OCI-LY1 (cell line): ENCODE measurements around the gene PLEKHD1.

Experiments used
- H2AFZ ChIP-seq: fragments of 200-600 bp; sonication (generic), shearing (Covaris generic); 2 replicates; pipeline ENCODE4 v1.6.0; 2014; ENCODE audit warnings: antibody characterized with exemption, mild to moderate bottlenecking, low read length
- H3F3A ChIP-seq: fragments of 200-600 bp; sonication (generic), shearing (Covaris generic); 2 replicates; pipeline ENCODE4 v1.6.0; 2014; ENCODE audit warnings: mild to moderate bottlenecking, antibody characterized with exemption, low read length, moderate library complexity; ENCODE audit not compliant: insufficient read depth
- H3K27ac ChIP-seq: fragments of 200-600 bp; sonication (generic); 2 replicates; pipeline ENCODE4 v1.5.1; 2014; ENCODE audit warnings: low read length, mixed run types, mild to moderate bottlenecking, low read depth; ENCODE audit not compliant: poor library complexity, severe bottlenecking
- H3K27me3 ChIP-seq: fragments of 200-600 bp; sonication (generic); 2 replicates; pipeline ENCODE4 v1.6.0; 2014; ENCODE audit warnings: antibody characterized with exemption, mild to moderate bottlenecking, low read length, moderate library complexity; ENCODE audit not compliant: insufficient read depth
- H3K36me3 ChIP-seq: fragments of 200-600 bp; sonication (generic); 2 replicates; pipeline ENCODE4 v1.6.1; 2014; ENCODE audit warnings: mild to moderate bottlenecking, antibody characterized with exemption, low read length, moderate library complexity, mixed read lengths; ENCODE audit not compliant: insufficient read depth
- H3K4me1 ChIP-seq: fragments of 200-600 bp; sonication (generic); 2 replicates; pipeline ENCODE4 v1.5.1; 2014; ENCODE audit warnings: mild to moderate bottlenecking, low read length, moderate library complexity; ENCODE audit not compliant: insufficient read depth, severe bottlenecking
- H3K4me2 ChIP-seq: fragments of 200-600 bp; sonication (generic), shearing (Covaris generic); 2 replicates; pipeline ENCODE4 v1.6.1; 2014; ENCODE audit warnings: low read length
- H3K4me3 ChIP-seq: fragments of 200-600 bp; sonication (generic); 2 replicates; pipeline ENCODE4 v1.5.1; 2014; ENCODE audit warnings: low read length, low read depth, mild to moderate bottlenecking, mixed read lengths; ENCODE audit not compliant: poor library complexity, severe bottlenecking
- H3K79me2 ChIP-seq: fragments of 200-600 bp; shearing (Covaris generic); 2 replicates; pipeline ENCODE4 v1.6.1; 2016; ENCODE audit warnings: mixed run types, low read length, mixed read lengths; ENCODE audit not compliant: insufficient read depth
- H3K9ac ChIP-seq: fragments of 200-600 bp; sonication (generic), shearing (Covaris generic); 2 replicates; pipeline ENCODE4 v1.6.1; 2014; ENCODE audit warnings: mild to moderate bottlenecking, low read length, mixed read lengths
- H3K9me2 ChIP-seq: fragments of 200-600 bp; sonication (generic), shearing (Covaris generic); 2 replicates; pipeline ENCODE4 v1.6.1; 2014; ENCODE audit warnings: low read depth, mild to moderate bottlenecking, low read length, mixed read lengths
- H3K9me3 ChIP-seq: fragments of 200-600 bp; shearing (Covaris generic); 2 replicates; pipeline ENCODE4 v1.6.1; 2014; ENCODE audit warnings: low read length, mixed read lengths
- H4K20me1 ChIP-seq: fragments of 200-600 bp; sonication (generic), shearing (Covaris generic); 2 replicates; pipeline ENCODE4 v1.6.0; 2016; ENCODE audit warnings: mild to moderate bottlenecking, low read length; ENCODE audit not compliant: insufficient read depth
- CTCF ChIP-seq: fragments of 200-600 bp; sonication (generic), shearing (Covaris generic); IDR thresholded peaks from 2 replicates; pipeline ENCODE4 v1.5.1; 2017; ENCODE audit warnings: mild to moderate bottlenecking, antibody characterized with exemption, low read length, moderate library complexity, mixed read lengths
- EZH2 ChIP-seq: fragments of 200-600 bp; sonication (generic), shearing (Covaris generic); IDR thresholded peaks from 2 replicates; pipeline ENCODE4 v1.8.0; 2017; ENCODE audit warnings: borderline replicate concordance, mixed run types, mild to moderate bottlenecking, antibody characterized with exemption, low read length, moderate library complexity, mixed read lengths

Gene PLEKHD1

GRCh38 chr14:69528143-69528542 is 43.6 kb downstream of the PLEKHD1 start:
- peaks cover 2% of the 10 kb centered on the region for H3K27me3 ChIP-seq
- H3K4me3 ChIP-seq = no peak overlapping the region
- H3K9me3 ChIP-seq = no peaks in the 10 kb centered on the region
- H3K36me3 ChIP-seq = no peaks in the 10 kb centered on the region
- H3K4me1 ChIP-seq = no peaks in the 10 kb centered on the region
- H4K20me1 ChIP-seq = no peaks in the 10 kb centered on the region
- no peak for TF ChIP-seq EZH2
- TF ChIP-seq CTCF = no peak
- H3K79me2 ChIP-seq = no peaks in the 10 kb centered on the region
- H2AFZ ChIP-seq = no peak overlapping the region
- H3F3A ChIP-seq = no peaks in the 10 kb centered on the region
- no peak overlapping the region for H3K27ac ChIP-seq
- H3K4me2 ChIP-seq = no peak overlapping the region
- H3K9ac ChIP-seq = no peak overlapping the region
- no peaks in the 10 kb centered on the region for H3K9me2 ChIP-seq

GRCh38 chr14:69528930-69529329 is 44.4 kb downstream of the PLEKHD1 start:
- no peak for TF ChIP-seq EZH2
- no peak for TF ChIP-seq CTCF
- Histone ChIP-seq H3K4me1 (no peaks in the 10 kb centered on the region), H3K9me2 (no peaks in the 10 kb centered on the region), H2AFZ (no peak overlapping the region), H3K27ac (no peak overlapping the region), H3K9me3 (no peaks in the 10 kb centered on the region), H3K79me2 (no peaks in the 10 kb centered on the region), H4K20me1 (no peaks in the 10 kb centered on the region), H3K36me3 (no peaks in the 10 kb centered on the region), H3K27me3 (peaks cover 7% of the 10 kb centered on the region), H3K9ac (no peak overlapping the region), H3F3A (no peaks in the 10 kb centered on the region), H3K4me3 (no peak overlapping the region), H3K4me2 (no peak overlapping the region)

GRCh38 chr14:69529563-69529962 is 45.0 kb downstream of the PLEKHD1 start:
- H3K4me3 ChIP-seq = no peak overlapping the region
- H3K9ac ChIP-seq = no peak overlapping the region
- H2AFZ ChIP-seq = no peak overlapping the region
- no peaks in the 10 kb centered on the region for H3K9me3 ChIP-seq
- no peaks in the 10 kb centered on the region for H3K9me2 ChIP-seq
- no peaks in the 10 kb centered on the region for H4K20me1 ChIP-seq
- H3K27me3 ChIP-seq = peaks cover 7% of the 10 kb centered on the region
- no peaks in the 10 kb centered on the region for H3K79me2 ChIP-seq
- H3F3A ChIP-seq = no peaks in the 10 kb centered on the region
- H3K27ac ChIP-seq = no peak overlapping the region
- no peaks in the 10 kb centered on the region for H3K36me3 ChIP-seq
- TF ChIP-seq CTCF (no peak), EZH2 (no peak)
- no peaks in the 10 kb centered on the region for H3K4me1 ChIP-seq
- H3K4me2 ChIP-seq = no peak overlapping the region
